Pulmonary artery endothelial cell (primary cell): Measurements from ENCODE around the gene HAT1. TPM values are rescaled to one million over a fixed set of nuclear protein-coding genes. Genes with fewer than 3 reads are reported as not detected.
"Not testable (repeated sequence)": the region's sequence is repeated elsewhere in the genome, so short reads cannot be mapped to it uniquely, and the experiment has no call there.

Experiments
- DNase-seq: peaks from one replicate; pipeline ENCODE4 v3.0.0-alpha.2; 2011; ENCODE audit warnings: low read depth, low spot score
- total RNA-seq: library from RNA; depleted of rRNA; stranded (reverse); fragments of >200 nt; gene quantifications from 2 replicates; pipeline ENCODE4 v1.2.3, GENCODE V29; 2014

HAT1 gene
- total RNA-seq = 42.9 and 68.2 TPM in 2 replicates

- peak; percentile 91 for DNase-seq
Observed at GRCh38 chr2:171922230-171923022, at the start of gene HAT1. Gene HAT1, plus strand, starts transcription at chr2:171922461. Its CDS starts 40 bp downstream, at chr2:171922501.

DNA sequence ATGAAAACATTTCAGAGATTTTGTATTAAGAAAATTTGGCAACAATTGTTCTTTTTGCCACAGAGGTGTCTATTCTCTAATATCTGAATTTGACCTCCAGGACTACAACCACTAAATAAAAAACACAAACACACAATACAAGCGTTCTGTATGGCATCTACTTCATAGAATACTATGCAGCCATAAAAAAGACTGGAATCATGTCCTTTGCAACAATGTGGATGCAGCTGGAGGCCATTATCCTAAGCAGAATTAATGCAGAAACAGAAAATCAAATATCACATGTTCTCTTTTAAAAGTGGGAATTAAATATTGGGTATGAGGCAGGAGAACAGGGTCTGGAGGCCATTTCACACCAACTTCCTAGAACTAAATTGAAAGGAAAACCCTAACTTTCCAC is 47.7 kb upstream of the HAT1 start:
- DNase-seq = no peak

DNA sequence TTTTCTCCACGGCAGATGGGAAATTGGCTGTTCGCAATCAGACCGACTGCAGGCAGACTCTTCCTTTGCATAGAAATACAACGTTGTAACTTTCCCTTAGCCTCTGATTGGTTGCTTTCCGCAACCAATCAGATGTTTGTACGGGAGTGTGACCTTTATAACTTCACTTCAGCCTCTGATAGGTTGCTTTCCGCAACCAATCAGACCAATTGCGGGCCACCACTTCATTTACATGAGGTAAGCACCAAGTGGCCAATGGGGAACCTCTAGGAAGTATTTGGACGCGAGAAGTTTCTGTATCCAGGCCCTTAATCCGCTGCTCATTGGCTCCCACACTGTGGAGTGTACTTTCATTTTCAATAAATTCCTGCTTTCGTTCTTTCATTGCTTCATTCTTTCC is 47.3 kb upstream of the HAT1 start:
- DNase-seq = no peak

GRCh38 chr2:171878481-171878993 is 43.7 kb upstream of the HAT1 start:
- no peak for DNase-seq

DNA sequence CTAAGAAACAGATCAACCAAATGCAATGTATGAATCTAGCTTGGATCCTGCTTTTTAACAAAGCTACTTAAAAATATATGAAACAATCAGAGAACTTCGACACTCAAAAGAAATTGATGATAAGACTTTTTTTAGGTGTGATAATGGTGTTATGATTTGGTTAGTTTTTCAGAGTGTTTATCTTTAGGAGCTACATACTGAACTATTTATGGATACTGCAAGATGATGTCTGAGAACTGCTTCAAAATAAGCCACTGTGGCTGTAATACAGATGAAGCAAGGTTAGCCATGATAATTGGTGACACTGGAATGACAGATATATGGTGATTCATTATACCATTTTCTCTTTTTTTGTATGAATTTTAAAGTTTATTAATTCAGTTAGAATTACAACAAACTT is 42.4 kb upstream of the HAT1 start:
- DNase-seq = no peak

DNA sequence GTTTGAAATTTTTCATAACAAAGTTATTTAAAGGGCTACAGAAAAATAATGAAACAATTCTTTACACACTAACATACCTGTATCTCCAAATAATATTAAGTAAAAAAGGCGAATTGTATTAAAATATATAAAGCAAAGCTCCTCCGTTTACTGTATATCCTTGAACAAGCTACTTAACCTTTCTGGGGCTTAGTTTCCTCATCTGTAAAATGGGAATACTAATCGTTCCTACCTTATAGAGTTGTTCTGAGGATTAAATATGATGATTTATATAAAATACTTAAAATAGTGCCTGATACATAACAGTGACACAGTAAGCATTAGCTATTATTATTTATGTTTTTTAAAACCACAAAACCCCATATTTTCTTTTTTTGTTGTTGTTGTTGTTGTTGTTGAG is 41.5 kb upstream of the HAT1 start:
- DNase-seq = no peak

- no peak for DNase-seq
Observed at GRCh38 chr2:171882089-171882769, 40.0 kb upstream of the HAT1 start.

DNA sequence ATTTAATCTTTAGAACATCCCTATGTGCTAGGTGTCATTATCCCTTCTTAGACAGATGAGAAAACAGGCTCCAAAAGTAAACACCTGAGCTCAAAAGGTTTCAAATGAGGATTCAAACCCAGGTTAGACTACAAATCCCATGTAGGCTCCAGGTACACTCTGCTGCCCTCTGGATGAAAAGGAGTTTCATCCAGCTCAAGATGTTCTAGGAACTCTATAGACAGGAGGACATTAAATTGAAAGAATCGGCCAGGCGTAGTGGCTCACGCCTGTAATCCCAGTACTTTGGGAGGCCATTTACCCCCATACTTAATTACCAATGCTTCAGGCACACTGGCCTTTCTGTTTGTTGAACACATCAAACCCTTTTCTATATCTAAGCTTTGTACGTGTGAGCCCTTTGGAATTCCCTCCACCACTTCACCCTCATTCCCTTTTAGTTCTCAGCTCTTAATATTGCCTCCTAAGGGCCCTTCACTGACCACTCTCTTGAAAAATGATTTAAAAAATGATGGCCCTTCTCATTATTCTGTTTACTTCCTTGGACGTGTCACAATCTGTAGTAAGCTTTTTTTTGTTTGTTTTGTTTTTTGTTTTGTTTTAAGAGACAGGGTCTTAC is 38.9 kb upstream of the HAT1 start:
- no peak for DNase-seq

- DNase-seq = no peak
Observed at GRCh38 chr2:171889333-171889732, 32.9 kb upstream of the HAT1 start.

GRCh38 chr2:171889808-171890207 is 32.5 kb upstream of the HAT1 start:
- DNase-seq = no peak

DNA sequence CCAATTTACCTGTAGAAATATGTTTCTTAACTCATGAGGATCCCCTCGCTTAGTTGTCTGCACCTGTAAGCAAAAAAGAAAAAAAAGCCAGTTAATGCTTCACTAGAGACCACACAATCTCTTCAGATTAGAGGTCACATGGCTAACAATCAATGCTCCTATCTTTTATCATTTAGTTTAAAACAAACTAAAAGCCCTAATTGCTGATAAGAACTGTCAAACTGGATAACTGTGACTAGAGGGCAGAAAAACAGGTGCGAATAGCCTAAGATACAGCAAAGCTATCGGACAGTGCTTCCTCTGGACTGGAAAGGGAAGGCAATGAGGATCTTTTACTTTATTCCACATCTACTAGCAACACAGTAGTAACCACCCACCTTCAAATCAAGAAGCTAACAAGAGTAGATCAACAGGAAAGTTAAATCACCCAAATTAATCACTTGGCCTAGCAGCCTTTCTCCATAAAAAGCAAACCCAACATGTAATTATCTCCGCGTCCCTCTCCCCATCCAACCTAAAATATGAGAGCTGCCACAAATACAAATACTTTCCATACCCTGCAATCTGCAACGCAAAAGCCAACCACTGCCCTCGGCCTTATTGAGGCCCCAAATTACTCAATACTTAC is 29.0 kb upstream of the HAT1 start:
- DNase-seq = no peak

- peak; percentile 43 for DNase-seq
Observed at GRCh38 chr2:171893824-171894611, 28.2 kb upstream of the HAT1 start, which contains the start of gene SLC25A12. Gene SLC25A12, minus strand, starts transcription at chr2:171894244. Its CDS starts 30 bp downstream, at chr2:171894214.

- DNase-seq = no peak
Observed at GRCh38 chr2:171894612-171894947, 27.7 kb upstream of the HAT1 start.

- DNase-seq = no peak
Observed at GRCh38 chr2:171895786-171896185, 26.5 kb upstream of the HAT1 start.

DNA sequence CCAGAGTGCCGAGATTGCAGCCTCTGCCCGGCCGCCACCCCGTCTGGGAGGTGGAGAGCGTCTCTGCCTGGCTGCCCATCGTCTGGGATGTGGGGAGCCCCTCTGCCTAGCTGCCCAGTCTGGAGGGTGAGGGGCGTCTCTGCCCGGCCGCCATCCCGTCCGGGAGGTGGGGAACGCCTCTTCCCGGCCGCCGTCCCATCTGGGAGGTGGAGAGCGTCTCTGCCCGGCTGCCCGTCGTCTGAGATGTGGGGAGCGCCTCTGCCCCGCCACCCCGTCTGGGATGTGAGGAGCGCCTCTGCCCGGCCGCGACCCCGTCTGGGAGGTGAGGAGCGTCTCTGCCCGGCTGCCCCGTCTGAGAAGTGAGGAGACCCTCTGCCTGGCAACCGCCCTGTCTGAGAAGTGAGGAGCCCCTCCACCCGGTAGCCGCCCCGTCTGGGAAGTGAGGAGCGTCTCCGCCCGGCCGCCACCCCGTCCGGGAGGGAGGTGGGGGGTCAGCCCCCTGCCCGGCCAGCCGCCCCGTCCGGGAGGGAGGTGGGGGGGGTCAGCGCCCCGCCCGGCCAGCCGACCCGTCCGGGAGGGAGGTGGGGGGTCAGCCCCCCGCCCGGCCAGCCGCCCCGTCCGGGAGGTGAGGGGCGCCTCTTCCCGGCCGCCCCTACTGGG is 22.5 kb upstream of the HAT1 start:
- DNase-seq = not testable (repeated sequence)

GRCh38 chr2:171902840-171903420 is 19.3 kb upstream of the HAT1 start:
- no peak for DNase-seq

GRCh38 chr2:171908235-171908634 is 14.0 kb upstream of the HAT1 start:
- DNase-seq = no peak

- no peak for DNase-seq
Observed at GRCh38 chr2:171909266-171909665, 13.0 kb upstream of the HAT1 start.

DNA sequence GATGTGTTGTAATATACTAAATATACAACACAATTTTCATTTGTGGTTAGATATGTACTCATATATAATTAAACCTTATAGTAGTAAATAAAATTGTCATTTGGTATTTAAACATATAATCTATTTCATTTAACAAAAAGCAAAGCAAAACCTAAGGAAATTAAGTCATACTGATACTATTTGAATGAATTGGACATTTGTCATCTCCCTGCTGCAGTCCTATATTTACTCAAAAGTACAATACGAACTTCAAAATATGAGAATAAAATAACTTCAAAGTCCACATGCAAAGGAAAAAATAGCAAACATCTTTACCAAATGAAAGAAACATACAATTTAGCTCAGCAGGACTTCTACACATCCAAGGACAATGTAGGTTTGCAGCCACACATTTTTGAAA is 11.8 kb upstream of the HAT1 start:
- DNase-seq = no peak

DNA sequence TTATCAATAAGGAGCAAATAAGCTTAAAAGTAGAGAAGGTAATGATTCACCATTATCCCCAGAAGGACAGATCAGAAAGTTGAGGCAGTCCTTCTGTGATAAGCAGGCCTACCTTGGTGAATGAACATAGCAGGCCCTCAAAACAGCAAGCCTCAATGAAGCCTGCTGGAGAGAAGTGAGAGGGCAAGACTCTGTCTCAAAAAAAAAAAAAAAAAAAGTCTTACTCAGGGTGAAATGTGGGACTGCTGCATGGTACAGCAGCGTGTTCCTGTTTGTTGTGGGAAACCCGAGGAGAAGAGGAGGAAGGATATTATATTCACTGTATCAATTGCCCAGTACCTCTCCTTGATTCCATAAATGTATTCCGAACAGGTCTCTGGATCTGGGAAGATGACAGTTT is 8.7 kb upstream of the HAT1 start:
- no peak for DNase-seq
